ENCODE results near the gene BTNL9.
"Not testable (repeated sequence)": the region's sequence is repeated elsewhere in the genome, so short reads cannot be mapped to it uniquely, and the experiment has no call there.

BTNL9 gene

DNA sequence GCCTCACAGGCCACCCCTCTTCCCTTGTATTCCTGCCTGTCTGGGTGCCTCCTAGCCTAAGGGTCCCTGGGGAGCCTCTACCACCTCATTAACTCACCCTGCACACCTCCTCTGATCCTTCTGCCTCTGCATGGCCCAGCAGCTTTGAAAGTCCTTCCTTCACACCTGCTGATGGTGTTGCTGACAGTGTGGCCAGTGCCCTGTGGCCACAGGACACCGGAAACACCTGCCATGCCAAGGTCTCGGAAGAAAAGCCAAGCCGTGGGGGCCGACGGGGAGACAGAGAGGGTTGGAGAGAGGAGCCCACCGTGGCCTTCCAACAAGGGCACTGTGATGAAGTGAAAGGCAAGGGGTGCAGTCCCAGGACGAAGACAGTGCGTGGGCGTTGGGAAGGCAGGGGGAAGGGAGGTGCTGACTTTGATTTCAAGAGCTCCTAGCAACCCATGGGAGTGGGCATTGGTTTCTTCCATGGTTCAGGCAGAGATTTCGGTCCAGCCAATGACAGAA, 4.1 kb downstream of the BTNL9 start:
- no peak overlapping the region for H3K4me3 ChIP-seq (ENCODE audit: low read depth, low read length)
- TF ChIP-seq, protein P1, sequence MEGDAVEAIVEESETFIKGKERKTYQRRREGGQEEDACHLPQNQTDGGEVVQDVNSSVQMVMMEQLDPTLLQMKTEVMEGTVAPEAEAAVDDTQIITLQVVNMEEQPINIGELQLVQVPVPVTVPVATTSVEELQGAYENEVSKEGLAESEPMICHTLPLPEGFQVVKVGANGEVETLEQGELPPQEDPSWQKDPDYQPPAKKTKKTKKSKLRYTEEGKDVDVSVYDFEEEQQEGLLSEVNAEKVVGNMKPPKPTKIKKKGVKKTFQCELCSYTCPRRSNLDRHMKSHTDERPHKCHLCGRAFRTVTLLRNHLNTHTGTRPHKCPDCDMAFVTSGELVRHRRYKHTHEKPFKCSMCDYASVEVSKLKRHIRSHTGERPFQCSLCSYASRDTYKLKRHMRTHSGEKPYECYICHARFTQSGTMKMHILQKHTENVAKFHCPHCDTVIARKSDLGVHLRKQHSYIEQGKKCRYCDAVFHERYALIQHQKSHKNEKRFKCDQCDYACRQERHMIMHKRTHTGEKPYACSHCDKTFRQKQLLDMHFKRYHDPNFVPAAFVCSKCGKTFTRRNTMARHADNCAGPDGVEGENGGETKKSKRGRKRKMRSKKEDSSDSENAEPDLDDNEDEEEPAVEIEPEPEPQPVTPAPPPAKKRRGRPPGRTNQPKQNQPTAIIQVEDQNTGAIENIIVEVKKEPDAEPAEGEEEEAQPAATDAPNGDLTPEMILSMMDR (IDR thresholded peaks at IDR 0.05; ENCODE audit: low read depth, low read length) = no peak

GRCh38 chr5:181044662-181045305, 4.7 kb downstream of the BTNL9 start:
- TF ChIP-seq, protein P1 (IDR thresholded peaks at IDR 0.05; ENCODE audit: low read depth, low read length) = no peak
- no peak overlapping the region for H3K4me3 ChIP-seq (ENCODE audit: low read depth, low read length)

- TF ChIP-seq, protein P1 (IDR thresholded peaks at IDR 0.05; ENCODE audit: low read depth, low read length) = no peak
- H3K4me3 ChIP-seq (ENCODE audit: low read depth, low read length) = no peak overlapping the region
Observed at GRCh38 chr5:181045316-181045715, 5.2 kb downstream of the BTNL9 start.

GRCh38 chr5:181045857-181046256, 5.8 kb downstream of the BTNL9 start:
- not testable (repeated sequence) for H3K4me3 ChIP-seq (ENCODE audit: low read depth, low read length)

GRCh38 chr5:181047288-181047687, 7.2 kb downstream of the BTNL9 start:
- TF ChIP-seq, protein P1 (IDR thresholded peaks at IDR 0.05; ENCODE audit: low read depth, low read length) = no peak
- H3K4me3 ChIP-seq (ENCODE audit: low read depth, low read length) = no peak overlapping the region

DNA sequence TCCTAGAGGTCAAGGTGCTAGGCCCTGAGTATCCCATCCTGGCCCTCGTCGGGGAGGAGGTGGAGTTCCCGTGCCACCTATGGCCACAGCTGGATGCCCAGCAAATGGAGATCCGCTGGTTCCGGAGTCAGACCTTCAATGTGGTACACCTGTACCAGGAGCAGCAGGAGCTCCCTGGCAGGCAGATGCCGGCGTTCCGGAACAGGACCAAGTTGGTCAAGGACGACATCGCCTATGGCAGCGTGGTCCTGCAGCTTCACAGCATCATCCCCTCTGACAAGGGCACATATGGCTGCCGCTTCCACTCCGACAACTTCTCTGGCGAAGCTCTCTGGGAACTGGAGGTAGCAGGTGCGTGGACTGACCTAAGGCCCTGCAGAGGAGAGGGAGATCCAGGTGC, 7.9 kb downstream of the BTNL9 start:
- no peak overlapping the region for H3K4me3 ChIP-seq (ENCODE audit: low read depth, low read length)
- TF ChIP-seq, protein P1 (IDR thresholded peaks at IDR 0.05; ENCODE audit: low read depth, low read length) = no peak

GRCh38 chr5:181050016-181050415, 9.9 kb downstream of the BTNL9 start:
- TF ChIP-seq, protein P1 (IDR thresholded peaks at IDR 0.05; ENCODE audit: low read depth, low read length) = no peak
- no peak overlapping the region for H3K4me3 ChIP-seq (ENCODE audit: low read depth, low read length)
